Smooth muscle cell of the brain vasculature (primary cell): Measurements from ENCODE around the gene TSC22D1.

Experiments used
- DNase-seq: peaks from one replicate; pipeline ENCODE4 v3.0.0-alpha.2; 2012; ENCODE audit warnings: low read depth, low spot score

The TSC22D1 gene

GRCh38 chr13:44452418-44452817 lies 123.7 kb downstream of the TSC22D1 start:
- no peak for DNase-seq

GRCh38 chr13:44451651-44452050 lies 124.5 kb downstream of the TSC22D1 start:
- DNase-seq: no peak

- no peak for DNase-seq
These were observed 125.0 kb downstream of the TSC22D1 start for GRCh38 chr13:44451126-44451525.

GRCh38 chr13:44449999-44450821 lies 125.9 kb downstream of the TSC22D1 start:
- DNase-seq: no peak

- no peak for DNase-seq
These were observed 127.3 kb downstream of the TSC22D1 start for GRCh38 chr13:44448875-44449274.

- no peak for DNase-seq
These were observed 127.8 kb downstream of the TSC22D1 start for GRCh38 chr13:44448373-44448772.

GRCh38 chr13:44447783-44448321 lies 128.3 kb downstream of the TSC22D1 start:
- DNase-seq: no peak

- no peak for DNase-seq
These were observed 136.0 kb downstream of the TSC22D1 start for GRCh38 chr13:44440046-44440608.

GRCh38 chr13:44439452-44440024 lies 136.6 kb downstream of the TSC22D1 start:
- no peak for DNase-seq

GRCh38 chr13:44438234-44438579 lies 137.9 kb downstream of the TSC22D1 start:
- no peak for DNase-seq

GRCh38 chr13:44437356-44438233 lies 138.5 kb downstream of the TSC22D1 start:
- DNase-seq: peak; percentile 18

- DNase-seq: peak; percentile 88
These were observed 139.4 kb downstream of the TSC22D1 start for GRCh38 chr13:44436589-44437337.

GRCh38 chr13:44435919-44436510 lies 140.1 kb downstream of the TSC22D1 start:
- no peak for DNase-seq

GRCh38 chr13:44435142-44435918 lies 140.8 kb downstream of the TSC22D1 start:
- DNase-seq: peak; percentile 97

- no peak for DNase-seq
These were observed 141.4 kb downstream of the TSC22D1 start for GRCh38 chr13:44434766-44435141.

- DNase-seq: no peak
These were observed 142.0 kb downstream of the TSC22D1 start for GRCh38 chr13:44433863-44434765.

GRCh38 chr13:44432650-44433049 lies 143.5 kb downstream of the TSC22D1 start:
- no peak for DNase-seq

GRCh38 chr13:44431150-44431549 lies 145.0 kb downstream of the TSC22D1 start:
- DNase-seq: no peak

- no peak for DNase-seq
These were observed 146.8 kb downstream of the TSC22D1 start for GRCh38 chr13:44429311-44429710.
